ENCODE results near the gene ZNF134. TPM values are rescaled to one million over a fixed set of nuclear protein-coding genes. Genes with fewer than 3 reads are reported as not detected.

ZNF134 gene
- polyA plus RNA-seq, 3 donors, result 2.2 to 5.4 (median 3.3) TPM

DNA sequence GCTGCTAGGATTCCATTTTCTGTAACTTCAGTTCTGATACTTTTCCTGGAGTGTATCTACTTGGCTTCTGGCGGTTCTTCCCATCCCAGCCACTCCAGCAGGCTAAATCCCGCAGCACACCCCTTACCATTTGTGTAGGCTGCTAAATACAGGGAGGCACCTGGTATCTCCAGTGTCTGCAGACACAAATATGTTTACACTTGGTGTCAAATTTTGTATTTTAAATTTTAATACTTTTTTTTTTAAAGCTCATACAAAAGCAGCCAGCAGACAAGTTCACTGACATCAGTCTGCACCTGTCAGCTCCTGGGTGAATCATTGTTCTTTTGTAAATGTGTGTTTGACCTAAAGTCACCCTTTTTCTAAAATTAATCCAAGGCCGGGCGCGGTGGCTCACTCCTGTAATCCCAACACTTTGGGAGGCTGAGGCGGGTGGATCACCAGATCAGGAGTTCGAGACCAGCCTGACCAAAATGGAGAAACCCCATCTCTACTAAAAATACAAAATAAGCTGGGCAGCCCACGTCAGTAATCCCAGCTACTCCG is 51.3 kb downstream of the ZNF134 start:
- Histone ChIP-seq H3K27ac (ENCODE audit: low read depth in 1 of 2, low read length in 2 of 2) (no peak overlapping the region), H3K4me1 (ENCODE audit: control insufficient read depth in 1 of 2, insufficient read depth in 2 of 2, low read length in 2 of 2) (peaks cover 0 to 7% of the 10 kb centered on the region in 2 donors), H4K20me1 (ENCODE audit: insufficient read depth, low read length) (no peaks in the 10 kb centered on the region), H3K4me3 (replicated peaks in 1 of 3; ENCODE audit: low read depth in 2 of 3, low read length in 3 of 3) (no peak overlapping the region), H3K79me2 (ENCODE audit: insufficient read depth, low read length) (no peaks in the 10 kb centered on the region), H3K9ac (ENCODE audit: insufficient read depth, low read length, poor library complexity, severe bottlenecking) (no peak overlapping the region), H2AFZ (ENCODE audit: insufficient read depth, low read depth, low read length, poor library complexity, severe bottlenecking) (no peak overlapping the region), H3K27me3 (ENCODE audit: control insufficient read depth in 2 of 2, insufficient read depth in 2 of 2, low read length in 2 of 2) (peaks cover 14 to 44% of the 10 kb centered on the region in 2 donors), H3K4me2 (replicated peaks; ENCODE audit: extremely low read depth, low read length, poor library complexity, severe bottlenecking) (no peak overlapping the region), H3K9me3 (replicated peaks in 1 of 2; ENCODE audit: control insufficient read depth in 1 of 2, insufficient read depth in 1 of 2, low read length in 2 of 2) (peaks cover 12 to 18% of the 10 kb centered on the region in 2 donors), H3K36me3 (replicated peaks in 1 of 2; ENCODE audit: control insufficient read depth in 1 of 2, insufficient read depth in 2 of 2, low read length in 2 of 2) (no peaks in the 10 kb centered on the region)
- H3K27me3 Mint-ChIP-seq (ENCODE audit: low read depth in 3 of 3), result peaks cover 36 to 60% (median 37%) of the 10 kb centered on the region in 3 donors
- H3K36me3 Mint-ChIP-seq, result no peaks in the 10 kb centered on the region
- intact Hi-C loops (cut with micrococcal nuclease), result no loop called here
- 100% methylated on average over 1 of the region's 9 CpGs for WGBS (ENCODE audit: insufficient coverage)
- H3K9me3 Mint-ChIP-seq, result peaks cover 2 to 42% (median 24%) of the 10 kb centered on the region in 7 donors
- peaks cover 11% of the 10 kb centered on the region for H3K4me1 Mint-ChIP-seq
- no peak overlapping the region for H3K27ac Mint-ChIP-seq
- H3K4me3 Mint-ChIP-seq, result peak overlapping the region in 1 of 2 donors; percentile 11
- no peak for DNase-seq
- TF ChIP-seq, protein P1, sequence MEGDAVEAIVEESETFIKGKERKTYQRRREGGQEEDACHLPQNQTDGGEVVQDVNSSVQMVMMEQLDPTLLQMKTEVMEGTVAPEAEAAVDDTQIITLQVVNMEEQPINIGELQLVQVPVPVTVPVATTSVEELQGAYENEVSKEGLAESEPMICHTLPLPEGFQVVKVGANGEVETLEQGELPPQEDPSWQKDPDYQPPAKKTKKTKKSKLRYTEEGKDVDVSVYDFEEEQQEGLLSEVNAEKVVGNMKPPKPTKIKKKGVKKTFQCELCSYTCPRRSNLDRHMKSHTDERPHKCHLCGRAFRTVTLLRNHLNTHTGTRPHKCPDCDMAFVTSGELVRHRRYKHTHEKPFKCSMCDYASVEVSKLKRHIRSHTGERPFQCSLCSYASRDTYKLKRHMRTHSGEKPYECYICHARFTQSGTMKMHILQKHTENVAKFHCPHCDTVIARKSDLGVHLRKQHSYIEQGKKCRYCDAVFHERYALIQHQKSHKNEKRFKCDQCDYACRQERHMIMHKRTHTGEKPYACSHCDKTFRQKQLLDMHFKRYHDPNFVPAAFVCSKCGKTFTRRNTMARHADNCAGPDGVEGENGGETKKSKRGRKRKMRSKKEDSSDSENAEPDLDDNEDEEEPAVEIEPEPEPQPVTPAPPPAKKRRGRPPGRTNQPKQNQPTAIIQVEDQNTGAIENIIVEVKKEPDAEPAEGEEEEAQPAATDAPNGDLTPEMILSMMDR (IDR thresholded peaks at IDR 0.05), result no peak

DNA sequence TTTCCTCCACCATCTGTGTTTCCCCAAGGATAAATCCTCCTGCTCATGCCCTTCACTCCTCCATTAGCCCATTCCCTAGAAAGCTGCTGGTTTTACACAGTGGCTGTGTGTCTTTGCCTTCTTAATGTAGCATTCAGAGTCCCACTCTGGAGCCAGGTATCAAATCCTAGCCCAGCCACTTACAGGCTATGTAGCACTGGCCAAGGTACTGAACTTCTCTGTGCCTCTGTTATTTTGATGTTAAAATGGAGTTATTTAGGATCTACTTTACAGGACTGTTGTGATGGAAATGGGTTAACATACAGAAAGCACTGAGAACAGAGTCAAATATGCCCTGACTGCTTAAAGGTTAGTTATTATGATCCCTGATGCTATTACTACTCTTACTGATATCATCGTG is 53.2 kb downstream of the ZNF134 start:
- H3K27ac ChIP-seq (ENCODE audit: low read depth in 1 of 2, low read length in 2 of 2), result no peak overlapping the region
- no peak overlapping the region for H2AFZ ChIP-seq (ENCODE audit: insufficient read depth, low read depth, low read length, poor library complexity, severe bottlenecking)
- intact Hi-C loops (cut with micrococcal nuclease), result no loop called here
- no peaks in the 10 kb centered on the region for H3K36me3 ChIP-seq (replicated peaks in 1 of 2; ENCODE audit: control insufficient read depth in 1 of 2, insufficient read depth in 2 of 2, low read length in 2 of 2)
- H3K4me1 Mint-ChIP-seq, result peaks cover 11% of the 10 kb centered on the region
- peaks cover 18 to 20% of the 10 kb centered on the region in 2 donors for H3K9me3 ChIP-seq (replicated peaks in 1 of 2; ENCODE audit: control insufficient read depth in 1 of 2, insufficient read depth in 1 of 2, low read length in 2 of 2)
- H3K9me3 Mint-ChIP-seq, result peaks cover 4 to 43% (median 28%) of the 10 kb centered on the region in 7 donors
- H3K9ac ChIP-seq (ENCODE audit: insufficient read depth, low read length, poor library complexity, severe bottlenecking), result no peak overlapping the region
- peaks cover 0 to 7% of the 10 kb centered on the region in 2 donors for H3K4me1 ChIP-seq (ENCODE audit: control insufficient read depth in 1 of 2, insufficient read depth in 2 of 2, low read length in 2 of 2)
- peaks cover 14 to 37% of the 10 kb centered on the region in 2 donors for H3K27me3 ChIP-seq (ENCODE audit: control insufficient read depth in 2 of 2, insufficient read depth in 2 of 2, low read length in 2 of 2)
- no peaks in the 10 kb centered on the region for H4K20me1 ChIP-seq (ENCODE audit: insufficient read depth, low read length)
- no peak overlapping the region for H3K4me2 ChIP-seq (replicated peaks; ENCODE audit: extremely low read depth, low read length, poor library complexity, severe bottlenecking)
- no peak overlapping the region for H3K4me3 ChIP-seq (replicated peaks in 1 of 3; ENCODE audit: low read depth in 2 of 3, low read length in 3 of 3)
- no peak overlapping the region for H3K4me3 Mint-ChIP-seq
- peaks cover 33 to 48% (median 37%) of the 10 kb centered on the region in 3 donors for H3K27me3 Mint-ChIP-seq (ENCODE audit: low read depth in 3 of 3)
- H3K27ac Mint-ChIP-seq, result no peak overlapping the region
- TF ChIP-seq, protein P1 (IDR thresholded peaks at IDR 0.05), result no peak
- DNase-seq, result no peak
- H3K79me2 ChIP-seq (ENCODE audit: insufficient read depth, low read length), result no peaks in the 10 kb centered on the region
- no peaks in the 10 kb centered on the region for H3K36me3 Mint-ChIP-seq
- WGBS (ENCODE audit: insufficient coverage), result no CpG with 5 or more reads among the region's 1 CpG

Data from CD14-positive monocyte (primary cell).